Sciatic nerve (tissue), 2 donors: ENCODE data around the gene TNFSF13. TPM values are rescaled to one million over a fixed set of nuclear protein-coding genes. Genes with fewer than 3 reads are reported as not detected.

ENCODE experiments used
- ATAC-seq: fragments of 200-7000 bp; cut with Tn5 transposase; one replicate; pipeline ENCODE4 v1.9.1; 2020; ENCODE audit warnings: mild to moderate bottlenecking, moderate library complexity
- DNase-seq: peaks from one replicate; pipeline ENCODE4 v3.0.0-alpha.2; 2020; ENCODE audit warnings: low spot score
- intact Hi-C: fragments of 100-400 bp; cut with DNase I; formaldehyde crosslinking; loops from one replicate; pipeline ENCODE4 v1.14.2; 2022
- total RNA-seq: library from RNA; stranded (reverse); fragmentation: NEBNext Ultra II Directional; extraction: Animal tissue kit (Norgen Biotek cat#: 25700); gene quantifications from one replicate; pipeline ENCODE4 v1.2.1, GENCODE V29; 2021
- donor health status: DM: no; HTN: no; CAD: no.
- donor health status: DM: no; HTN: no; CAD: no.

The TNFSF13 gene
- total RNA-seq, 1 donor from 2014 or later: 32.7 TPM

DNA sequence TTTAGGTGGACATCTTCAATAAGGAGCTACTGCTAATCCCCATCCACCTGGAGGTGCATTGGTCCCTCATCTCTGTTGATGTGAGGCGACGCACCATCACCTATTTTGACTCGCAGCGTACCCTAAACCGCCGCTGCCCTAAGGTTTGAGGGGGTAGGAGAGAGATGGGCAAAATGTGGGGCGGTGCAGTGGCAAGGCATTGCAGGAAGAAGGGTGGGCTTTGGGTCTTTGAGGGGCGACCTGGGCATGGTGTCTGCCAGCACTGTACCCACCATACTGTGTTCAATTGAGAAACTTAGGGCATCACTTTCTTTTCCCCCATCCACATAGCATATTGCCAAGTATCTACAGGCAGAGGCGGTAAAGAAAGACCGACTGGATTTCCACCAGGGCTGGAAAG is 11.8 kb downstream of the TNFSF13 start:
- intact Hi-C loops: no loop called here

DNA sequence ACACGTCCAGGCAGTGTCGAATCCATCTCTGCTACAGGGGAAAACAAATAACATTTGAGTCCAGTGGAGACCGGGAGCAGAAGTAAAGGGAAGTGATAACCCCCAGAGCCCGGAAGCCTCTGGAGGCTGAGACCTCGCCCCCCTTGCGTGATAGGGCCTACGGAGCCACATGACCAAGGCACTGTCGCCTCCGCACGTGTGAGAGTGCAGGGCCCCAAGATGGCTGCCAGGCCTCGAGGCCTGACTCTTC is 13.7 kb downstream of the TNFSF13 start:
- no peak for DNase-seq
- no peak for ATAC-seq
- intact Hi-C loops: no loop called here

More for the DNA sequence above, 11.8 kb downstream of the TNFSF13 start:
- ATAC-seq: no peak
- DNase-seq: no peak

DNA sequence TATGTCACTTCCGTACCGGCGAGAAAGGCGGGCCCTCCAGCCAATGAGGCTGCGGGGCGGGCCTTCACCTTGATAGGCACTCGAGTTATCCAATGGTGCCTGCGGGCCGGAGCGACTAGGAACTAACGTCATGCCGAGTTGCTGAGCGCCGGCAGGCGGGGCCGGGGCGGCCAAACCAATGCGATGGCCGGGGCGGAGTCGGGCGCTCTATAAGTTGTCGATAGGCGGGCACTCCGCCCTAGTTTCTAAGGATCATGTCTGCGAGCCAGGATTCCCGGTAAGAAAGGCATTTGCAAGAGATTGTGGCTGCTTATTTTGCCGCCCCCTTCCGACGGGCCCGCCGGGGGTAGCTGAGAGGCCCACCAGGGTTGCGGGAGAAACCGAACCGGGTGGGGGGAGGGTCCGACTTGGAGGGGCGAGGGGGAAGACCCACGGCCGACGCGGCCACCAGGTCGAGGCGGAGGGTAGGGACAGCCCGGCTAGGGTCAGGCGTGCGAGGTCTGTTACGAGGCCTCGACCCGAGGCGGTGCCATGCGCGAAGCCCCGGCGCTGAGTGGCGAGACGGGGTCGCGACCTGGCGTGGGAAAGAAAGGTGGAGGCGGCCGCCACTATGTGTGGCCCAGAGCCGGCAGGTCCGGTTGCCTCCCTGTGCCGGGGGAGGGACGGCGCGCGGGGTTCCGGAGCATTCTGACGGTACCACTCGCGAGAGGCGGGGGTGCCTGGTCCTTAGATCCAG is 14.2 kb downstream of the TNFSF13 start:
- intact Hi-C loops: no loop called here
- ATAC-seq (peak; percentile 96), DNase-seq (peak; percentile 100)

DNA sequence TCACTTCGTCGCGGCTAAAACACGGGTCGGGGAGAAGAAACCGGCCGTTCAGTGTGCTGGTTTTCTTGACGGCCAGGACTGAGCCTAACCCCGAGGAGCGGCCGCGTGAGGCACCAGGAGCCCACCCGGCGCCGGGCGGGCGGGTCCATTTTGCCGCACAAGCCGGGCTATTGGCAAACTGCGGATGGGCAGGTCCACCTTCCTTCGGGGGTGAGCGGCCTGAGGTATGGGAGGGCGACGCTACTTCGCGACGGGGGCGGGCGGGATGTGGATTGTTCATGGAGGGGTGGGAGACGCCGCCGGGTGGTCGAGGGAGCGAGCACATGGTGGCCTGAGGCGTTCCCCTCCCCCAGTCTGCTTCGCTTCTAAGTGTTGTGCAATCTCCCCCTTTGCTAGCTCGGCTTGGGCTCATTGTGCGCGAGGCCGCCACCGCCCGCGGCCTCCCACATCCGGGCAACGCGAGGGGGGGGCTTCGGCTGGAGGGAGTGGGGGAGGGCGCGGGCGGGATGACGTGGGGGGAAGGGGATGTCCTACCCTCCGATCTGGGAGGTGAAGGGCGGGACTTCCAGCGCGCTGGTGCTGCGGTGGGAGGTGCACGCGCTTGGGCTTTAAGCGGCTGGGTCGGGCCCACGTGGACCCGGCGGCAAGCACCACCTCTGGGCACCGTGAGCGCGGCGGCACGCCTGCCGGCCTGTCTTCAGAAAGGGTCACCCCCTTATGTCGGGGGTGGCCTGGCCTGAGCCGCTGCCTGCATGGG is 15.0 kb downstream of the TNFSF13 start:
- peak; percentile 94 for DNase-seq
- intact Hi-C loops: no loop called here

DNA sequence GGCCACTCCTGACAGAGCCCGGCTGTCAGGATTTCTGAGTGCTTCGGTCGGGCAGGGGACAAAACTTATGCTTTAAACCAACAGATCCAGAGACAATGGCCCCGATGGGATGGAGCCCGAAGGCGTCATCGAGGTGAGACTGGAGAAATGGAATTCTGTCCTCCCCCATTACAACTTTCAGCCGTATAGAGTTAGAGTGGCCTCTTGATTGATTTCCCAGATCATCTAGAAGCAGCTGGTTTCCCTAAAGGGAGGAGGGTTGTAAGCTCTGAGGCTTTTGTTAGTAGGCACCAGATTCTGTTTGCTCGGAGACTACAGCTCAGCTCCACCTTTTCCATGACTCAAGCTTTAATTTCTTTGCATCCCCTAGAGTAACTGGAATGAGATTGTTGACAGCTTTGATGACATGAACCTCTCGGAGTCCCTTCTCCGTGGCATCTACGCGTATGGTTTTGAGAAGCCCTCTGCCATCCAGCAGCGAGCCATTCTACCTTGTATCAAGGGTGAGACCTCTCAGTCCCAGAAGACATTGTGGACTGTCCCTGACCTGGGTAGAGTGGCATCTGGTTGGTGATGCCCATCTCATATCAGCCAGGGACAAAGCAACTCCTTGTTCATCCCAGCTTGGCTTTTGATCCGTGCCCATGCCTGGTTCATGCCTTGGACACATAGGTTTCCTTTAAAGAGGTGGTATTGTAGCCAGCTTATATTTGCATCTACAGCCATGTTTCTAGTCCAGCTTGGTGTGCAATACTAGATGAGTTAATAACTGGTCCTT is 15.8 kb downstream of the TNFSF13 start:
- ATAC-seq (no peak), DNase-seq (no peak)
- intact Hi-C loops: no loop called here

More for the DNA sequence above, 15.0 kb downstream of the TNFSF13 start:
- peak; percentile 87 for ATAC-seq

DNA sequence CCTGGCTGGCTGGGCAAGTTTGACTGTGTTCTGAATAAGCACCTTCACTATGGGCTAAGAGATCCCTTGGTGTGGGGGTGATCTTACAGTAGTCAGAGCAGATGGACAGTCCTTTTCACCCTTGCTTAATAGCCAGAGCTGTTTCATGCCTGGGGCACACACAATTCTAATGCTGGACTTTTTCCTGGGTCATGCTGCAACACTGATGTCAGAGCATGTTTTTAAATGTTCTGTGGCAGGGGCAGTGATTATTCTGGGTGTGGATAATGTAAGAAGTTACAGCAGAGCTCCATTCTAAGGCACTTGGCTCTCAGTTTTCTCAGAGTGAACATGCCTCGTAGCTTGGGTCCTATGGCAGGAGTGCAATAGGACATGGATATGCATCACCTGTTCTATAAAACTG is 16.9 kb downstream of the TNFSF13 start:
- no peak for ATAC-seq
- intact Hi-C loops: no loop called here
- DNase-seq: no peak

DNA sequence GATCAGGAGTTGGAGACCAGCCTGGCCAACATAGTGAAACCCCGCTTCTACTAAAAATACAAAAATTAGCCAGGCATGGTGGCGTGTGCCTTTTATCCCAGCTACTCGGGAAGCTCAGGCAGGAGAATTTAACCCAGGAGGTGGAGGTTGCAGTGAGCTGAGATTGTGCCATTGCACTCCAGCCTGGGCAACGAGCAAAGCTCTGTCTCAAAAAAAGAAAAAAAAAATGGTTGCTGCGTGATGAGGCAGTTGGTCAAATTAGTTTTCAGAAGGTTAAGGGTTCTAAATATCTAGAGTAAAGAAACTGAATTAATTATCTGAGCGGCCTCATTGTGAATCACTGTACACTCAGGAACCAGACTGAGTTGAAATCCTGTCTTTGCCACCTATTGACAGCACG is 17.4 kb downstream of the TNFSF13 start:
- intact Hi-C loops: no loop called here
- no peak for ATAC-seq

DNA sequence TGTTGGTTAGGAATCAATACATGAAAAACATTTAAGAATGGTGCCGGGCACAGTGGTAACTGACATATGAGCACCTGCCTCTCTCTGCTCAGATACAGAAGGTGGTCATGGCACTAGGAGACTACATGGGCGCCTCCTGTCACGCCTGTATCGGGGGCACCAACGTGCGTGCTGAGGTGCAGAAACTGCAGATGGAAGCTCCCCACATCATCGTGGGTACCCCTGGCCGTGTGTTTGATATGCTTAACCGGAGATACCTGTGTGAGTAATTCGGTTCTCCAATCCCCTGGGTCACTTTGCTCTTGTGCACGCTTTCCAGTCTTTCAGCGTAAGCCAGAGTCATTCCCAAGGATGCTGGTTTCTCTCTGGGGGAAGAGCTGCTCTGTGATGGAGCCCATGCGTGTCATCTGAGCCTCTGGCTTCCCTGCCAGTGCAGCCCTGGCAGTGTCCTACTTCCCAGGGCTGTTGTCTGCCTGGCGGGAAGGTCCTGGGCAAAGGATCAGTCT is 17.9 kb downstream of the TNFSF13 start:
- intact Hi-C loops: no loop called here
- ATAC-seq (no peak), DNase-seq (no peak)

More for the DNA sequence above, 17.4 kb downstream of the TNFSF13 start:
- no peak for DNase-seq

DNA sequence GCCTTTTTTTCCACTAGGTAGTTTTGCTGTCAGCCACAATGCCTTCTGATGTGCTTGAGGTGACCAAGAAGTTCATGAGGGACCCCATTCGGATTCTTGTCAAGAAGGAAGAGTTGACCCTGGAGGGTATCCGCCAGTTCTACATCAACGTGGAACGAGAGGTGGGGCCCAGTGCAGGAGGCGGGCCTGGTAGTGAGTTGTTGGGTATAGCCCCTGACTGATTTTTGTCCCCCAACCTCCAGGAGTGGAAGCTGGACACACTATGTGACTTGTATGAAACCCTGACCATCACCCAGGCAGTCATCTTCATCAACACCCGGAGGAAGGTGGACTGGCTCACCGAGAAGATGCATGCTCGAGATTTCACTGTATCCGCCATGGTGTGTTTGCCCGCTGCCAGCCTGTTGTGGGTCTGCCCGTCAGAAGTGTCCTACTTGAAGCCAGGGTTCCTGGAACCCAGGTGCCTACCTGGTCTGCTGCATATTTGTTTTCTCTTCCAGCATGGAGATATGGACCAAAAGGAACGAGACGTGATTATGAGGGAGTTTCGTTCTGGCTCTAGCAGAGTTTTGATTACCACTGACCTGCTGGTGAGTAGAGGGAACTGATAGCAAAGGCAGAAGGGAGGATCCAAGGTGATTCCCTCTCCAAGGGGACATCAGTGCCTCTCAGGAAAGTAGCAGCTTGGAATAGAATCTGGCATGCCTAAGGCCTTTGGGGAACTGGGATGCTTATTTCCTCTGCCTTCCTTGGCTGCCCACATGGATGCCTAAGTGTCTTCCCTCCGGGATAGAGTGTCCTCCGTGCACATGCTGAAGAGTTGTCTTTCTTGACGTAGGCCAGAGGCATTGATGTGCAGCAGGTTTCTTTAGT is 19.0 kb downstream of the TNFSF13 start:
- intact Hi-C loops: no loop called here
- ATAC-seq (no peak), DNase-seq (no peak)

DNA sequence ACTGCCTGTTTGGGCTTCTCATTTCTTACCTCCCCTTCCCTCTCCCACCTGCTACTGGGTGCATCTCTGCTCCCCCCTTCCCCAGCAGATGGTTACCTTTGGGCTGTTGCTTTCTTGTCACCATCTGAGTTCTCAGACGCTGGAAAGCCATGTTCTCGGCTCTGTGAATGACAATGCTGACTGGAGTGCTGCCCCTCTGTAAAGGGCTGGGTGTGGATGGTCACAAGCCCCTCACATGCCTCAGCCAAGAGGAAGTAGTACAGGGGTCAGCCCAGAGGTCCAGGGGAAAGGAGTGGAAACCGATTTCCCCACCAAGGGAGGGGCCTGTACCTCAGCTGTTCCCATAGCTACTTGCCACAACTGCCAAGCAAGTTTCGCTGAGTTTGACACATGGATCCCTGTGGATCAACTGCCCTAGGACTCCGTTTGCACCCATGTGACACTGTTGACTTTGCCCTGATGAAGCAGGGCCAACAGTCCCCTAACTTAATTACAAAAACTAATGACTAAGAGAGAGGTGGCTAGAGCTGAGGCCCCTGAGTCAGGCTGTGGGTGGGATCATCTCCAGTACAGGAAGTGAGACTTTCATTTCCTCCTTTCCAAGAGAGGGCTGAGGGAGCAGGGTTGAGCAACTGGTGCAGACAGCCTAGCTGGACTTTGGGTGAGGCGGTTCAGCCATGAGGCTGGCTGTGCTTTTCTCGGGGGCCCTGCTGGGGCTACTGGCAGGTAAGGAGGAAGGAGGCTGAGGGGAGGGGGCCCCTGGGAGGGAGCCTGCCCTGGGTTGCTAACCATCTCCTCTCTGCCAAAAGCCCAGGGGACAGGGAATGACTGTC is 20.7 kb downstream of the TNFSF13 start, which contains the start of gene CD68:
Gene CD68 (plus strand): TSS at position 638 of the 833 bp plus-strand sequence. CDS start 40 bp downstream, at position 678.
- peak; percentile 60 for ATAC-seq
- DNase-seq: peak; percentile 78
- intact Hi-C loops: no loop called here

DNA sequence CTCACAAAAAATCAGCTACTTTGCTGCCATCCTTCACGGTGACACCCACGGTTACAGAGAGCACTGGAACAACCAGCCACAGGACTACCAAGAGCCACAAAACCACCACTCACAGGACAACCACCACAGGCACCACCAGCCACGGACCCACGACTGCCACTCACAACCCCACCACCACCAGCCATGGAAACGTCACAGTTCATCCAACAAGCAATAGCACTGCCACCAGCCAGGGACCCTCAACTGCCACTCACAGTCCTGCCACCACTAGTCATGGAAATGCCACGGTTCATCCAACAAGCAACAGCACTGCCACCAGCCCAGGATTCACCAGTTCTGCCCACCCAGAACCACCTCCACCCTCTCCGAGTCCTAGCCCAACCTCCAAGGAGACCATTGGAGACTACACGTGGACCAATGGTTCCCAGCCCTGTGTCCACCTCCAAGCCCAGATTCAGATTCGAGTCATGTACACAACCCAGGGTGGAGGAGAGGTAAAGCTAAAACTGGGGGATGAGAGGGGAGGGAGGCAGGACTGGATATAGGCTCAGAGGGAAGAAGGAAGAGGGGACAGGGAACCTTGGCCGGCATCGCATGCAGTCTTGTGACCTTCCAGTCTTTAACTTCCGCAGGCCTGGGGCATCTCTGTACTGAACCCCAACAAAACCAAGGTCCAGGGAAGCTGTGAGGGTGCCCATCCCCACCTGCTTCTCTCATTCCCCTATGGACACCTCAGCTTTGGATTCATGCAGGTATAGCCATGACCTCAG is 21.5 kb downstream of the TNFSF13 start:
- ATAC-seq (no peak), DNase-seq (no peak)
- intact Hi-C loops: no loop called here

DNA sequence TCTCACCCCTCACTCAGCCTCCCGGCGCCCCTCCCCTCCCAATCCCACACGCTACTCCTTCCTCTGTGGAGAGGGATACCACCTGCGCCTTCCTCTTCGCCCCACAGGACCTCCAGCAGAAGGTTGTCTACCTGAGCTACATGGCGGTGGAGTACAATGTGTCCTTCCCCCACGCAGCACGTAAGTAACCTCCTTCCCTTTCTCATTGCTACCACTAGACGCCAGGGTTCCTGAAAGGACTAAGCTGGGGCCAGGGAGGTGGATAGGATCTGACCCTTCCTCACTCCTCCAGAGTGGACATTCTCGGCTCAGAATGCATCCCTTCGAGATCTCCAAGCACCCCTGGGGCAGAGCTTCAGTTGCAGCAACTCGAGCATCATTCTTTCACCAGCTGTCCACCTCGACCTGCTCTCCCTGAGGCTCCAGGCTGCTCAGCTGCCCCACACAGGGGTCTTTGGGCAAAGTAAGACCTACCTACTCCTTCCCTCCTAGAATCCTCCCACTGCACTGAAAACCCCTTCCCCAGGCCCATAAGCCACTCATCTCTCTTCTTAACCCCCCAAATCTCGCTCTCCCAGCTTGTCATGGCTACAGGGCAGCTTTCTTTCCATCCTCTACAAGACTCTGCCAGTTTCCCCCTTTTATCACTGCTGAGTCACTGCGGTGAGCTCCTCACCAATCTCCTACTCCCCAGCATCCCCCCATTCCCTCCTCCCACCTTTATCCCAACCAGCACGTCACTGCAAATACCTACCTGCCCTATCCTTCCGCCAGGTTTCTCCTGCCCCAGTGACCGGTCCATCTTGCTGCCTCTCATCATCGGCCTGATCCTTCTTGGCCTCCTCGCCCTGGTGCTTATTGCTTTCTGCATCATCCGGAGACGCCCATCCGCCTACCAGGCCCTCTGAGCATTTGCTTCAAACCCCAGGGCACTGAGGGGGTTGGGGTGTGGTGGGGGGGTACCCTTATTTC is 22.3 kb downstream of the TNFSF13 start:
- ATAC-seq (no peak), DNase-seq (no peak)
- intact Hi-C loops: no loop called here

DNA sequence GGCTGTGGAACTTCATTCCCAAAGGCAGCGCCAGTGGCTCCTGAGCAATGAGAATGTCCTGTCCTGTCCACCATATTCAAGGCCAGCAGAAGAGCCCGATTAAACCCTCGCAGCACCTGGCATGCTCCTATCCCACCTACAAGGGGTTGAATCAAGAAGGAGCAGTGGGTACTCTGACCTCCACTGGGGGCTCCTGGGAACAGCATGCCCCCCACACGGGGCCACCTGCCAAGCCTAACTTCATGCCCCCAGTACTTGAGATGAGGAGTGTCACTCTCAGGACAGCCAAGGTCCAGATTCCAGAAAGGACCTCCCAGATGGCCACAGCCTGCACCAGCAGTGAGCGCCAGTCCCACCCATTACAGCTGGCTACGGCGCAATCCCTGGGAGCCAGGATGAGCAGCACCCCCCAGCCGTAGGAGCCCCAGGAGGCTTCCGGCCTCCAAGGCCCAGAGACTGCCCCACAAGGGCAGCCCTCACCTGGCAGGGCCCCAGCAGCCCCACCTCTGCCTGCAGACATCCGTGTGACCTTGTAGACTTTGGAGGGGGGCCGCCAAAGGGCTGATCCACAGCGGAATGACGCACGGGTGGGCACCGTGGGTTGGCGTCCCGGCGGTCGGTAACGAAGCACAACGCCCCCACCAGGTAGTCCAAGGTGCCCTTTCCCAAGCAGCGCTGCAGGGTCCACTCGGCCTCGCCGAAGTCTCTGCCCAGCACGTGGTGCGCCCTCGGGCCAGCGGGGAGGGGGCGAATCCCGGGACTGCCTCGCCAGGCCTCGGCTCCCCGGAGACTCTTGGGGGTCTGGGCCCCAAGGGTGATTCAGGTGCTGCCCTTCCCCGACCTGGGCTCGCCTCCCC is 24.1 kb downstream of the TNFSF13 start:
- intact Hi-C loops: no loop called here

DNA sequence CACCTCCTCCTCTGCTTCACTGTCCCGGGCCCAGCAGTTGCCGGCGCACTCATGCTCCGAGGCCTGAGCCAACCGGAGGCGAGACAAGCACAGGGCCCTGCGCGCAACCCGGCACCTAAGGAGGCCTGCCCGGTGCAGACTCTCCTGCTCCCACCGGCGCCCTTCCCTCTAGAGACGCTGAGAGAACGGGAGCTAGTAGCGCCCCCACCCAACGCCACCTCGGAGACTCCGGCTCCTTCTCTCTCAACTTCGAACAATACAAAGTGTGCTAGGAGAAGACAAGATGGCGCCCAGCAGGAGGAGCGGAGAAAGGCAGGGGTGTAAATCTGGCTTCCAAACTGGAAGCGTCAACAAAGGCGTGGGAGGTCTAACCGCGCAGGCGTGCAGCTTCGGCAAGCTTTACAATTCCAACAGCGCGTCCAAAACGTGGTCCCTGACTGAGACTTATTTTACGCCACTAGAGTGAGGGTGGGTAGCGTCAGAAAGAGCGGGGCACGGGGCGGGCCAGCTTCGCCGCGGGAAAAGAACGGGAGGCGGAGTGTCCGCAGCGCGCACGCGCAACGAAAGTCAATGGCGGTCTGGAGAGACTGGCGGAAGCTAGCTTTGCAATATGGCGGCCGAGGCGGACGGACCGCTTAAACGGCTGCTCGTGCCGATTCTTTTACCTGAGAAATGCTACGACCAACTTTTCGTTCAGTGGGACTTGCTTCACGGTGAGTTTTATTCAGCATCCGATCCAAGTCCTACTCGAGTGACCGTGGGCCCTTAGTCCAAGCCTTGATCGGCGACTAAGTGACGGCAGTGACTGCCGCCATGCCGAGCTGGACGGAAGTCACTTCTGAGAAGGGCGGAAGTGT is 24.9 kb downstream of the TNFSF13 start, which contains the start of gene MPDU1:
Gene MPDU1 (plus strand): TSS at position 600 of the 857 bp plus-strand sequence. CDS start 11 bp downstream, at position 611.
- DNase-seq: peak; percentile 98
- intact Hi-C loops: no loop called here
- ATAC-seq: peak; percentile 91

More for the DNA sequence above, 24.1 kb downstream of the TNFSF13 start:
- ATAC-seq: no peak
- DNase-seq: peak; percentile 80
